PC-3 (cell line): Measurements from ENCODE around the gene FLNB. TPM values are rescaled to one million over a fixed set of nuclear protein-coding genes. Genes with fewer than 3 reads are reported as not detected.

Experiments
- ATAC-seq: fragments of 200-7000 bp; cut with Tn5 transposase; 2 replicates; pipeline ENCODE4 v1.9.1; 2020; ENCODE audit warnings: mild to moderate bottlenecking, moderate library complexity
- BruUV-seq: library from RNA; stranded (reverse); fragments of 400-500 nt; replicated peaks from 2 replicates; lab custom pipeline; 2021; lab: Mats Ljungman, UMichigan
- CTCF ChIA-PET: fragments of 300-600 bp; sonication (Branson Sonifier 250); formaldehyde crosslinking; loops from one replicate; lab custom pipeline; 2022; ENCODE audit warnings: antibody characterized with exemption; lab: Charles Lee
- POLR2A ChIA-PET: fragments of 300-600 bp; sonication (Branson Sonifier 250); formaldehyde crosslinking; loops from one replicate; lab custom pipeline; 2022; ENCODE audit warnings: antibody characterized with exemption; ENCODE audit not compliant: unreplicated experiment; lab: Charles Lee
- DNase-seq: peaks from one replicate; pipeline ENCODE4 v3.0.0-alpha.2; 2015
- H2AFZ ChIP-seq: fragments of 300-600 bp; sonication (generic); 2 replicates; pipeline ENCODE4 v1.6.0; 2016; ENCODE audit warnings: antibody characterized with exemption, low read length
- H3F3A ChIP-seq: fragments of 300-600 bp; sonication (generic); one replicate; pipeline ENCODE4 v1.6.0; 2017; ENCODE audit warnings: antibody characterized with exemption, low read length, control low read depth, mild to moderate bottlenecking; ENCODE audit not compliant: unreplicated experiment
- H3K27ac ChIP-seq: fragments of 300-600 bp; sonication (generic); 2 replicates; pipeline ENCODE4 v1.5.1; 2016; ENCODE audit warnings: mild to moderate bottlenecking, low read length
- H3K27me3 ChIP-seq: fragments of 300-600 bp; sonication (generic); 2 replicates; pipeline ENCODE4 v1.6.1; 2016; ENCODE audit warnings: low read length, mixed read lengths
- H3K36me3 ChIP-seq: fragments of 300-600 bp; sonication (generic); 2 replicates; pipeline ENCODE4 v1.6.1; 2016; ENCODE audit warnings: low read depth, mixed run types, low read length, mixed read lengths
- H3K4me1 ChIP-seq: fragments of 300-600 bp; sonication (generic); 2 replicates; pipeline ENCODE4 v1.5.1; 2016; ENCODE audit warnings: low read length; ENCODE audit not compliant: insufficient read depth
- H3K4me2 ChIP-seq: fragments of 300-600 bp; sonication (generic); 2 replicates; pipeline ENCODE4 v1.6.0; 2016; ENCODE audit warnings: low read length
- H3K4me3 ChIP-seq: fragments of 300-600 bp; sonication (generic); 2 replicates; pipeline ENCODE4 v1.5.1; 2016; ENCODE audit warnings: mild to moderate bottlenecking, low read length, mixed read lengths
- H3K79me2 ChIP-seq: fragments of 300-600 bp; sonication (generic); 2 replicates; pipeline ENCODE4 v1.6.1; 2017; ENCODE audit warnings: low read length, mixed read lengths
- H3K9ac ChIP-seq: fragments of 300-600 bp; sonication (generic); 2 replicates; pipeline ENCODE4 v1.6.0; 2016; ENCODE audit warnings: mild to moderate bottlenecking, low read length
- H3K9me2 ChIP-seq: fragments of 300-600 bp; sonication (generic); replicated peaks from 2 replicates; pipeline ENCODE4 v1.6.1; 2016; ENCODE audit warnings: mixed run types, low read length, mixed read lengths
- H3K9me3 ChIP-seq: fragments of 300-600 bp; sonication (generic); 2 replicates; pipeline ENCODE4 v1.6.1; 2016; ENCODE audit warnings: low read length, mixed read lengths
- H4K20me1 ChIP-seq: fragments of 300-600 bp; sonication (generic); 2 replicates; pipeline ENCODE4 v1.6.1; 2016; ENCODE audit warnings: low read length, mixed read lengths
- CTCF ChIP-seq: fragments of 300-600 bp; sonication (generic); conservative IDR thresholded peaks from 2 replicates; pipeline ENCODE4 v1.5.1; 2017; ENCODE audit warnings: antibody characterized with exemption, low read depth, mild to moderate bottlenecking, low read length
- EZH2 ChIP-seq: fragments of 300-600 bp; sonication (generic); IDR thresholded peaks from one replicate; pipeline ENCODE4 v1.6.1; 2017; ENCODE audit warnings: antibody characterized with exemption, mild to moderate bottlenecking, low read length; ENCODE audit not compliant: unreplicated experiment
- EZH2phosphoT487 ChIP-seq: fragments of 300-600 bp; sonication (generic); IDR thresholded peaks from 2 replicates; pipeline ENCODE4 v1.6.1; 2018; ENCODE audit warnings: mild to moderate bottlenecking, antibody characterized with exemption, low read length, borderline replicate concordance
- intact Hi-C: fragments of 100-400 bp; cut with micrococcal nuclease; formaldehyde crosslinking; loops from 2 replicates; pipeline ENCODE4 v1.9.0; 2023
- total RNA-seq: library from RNA; depleted of rRNA; stranded (reverse); fragments of >200 nt; gene quantifications from 2 replicates; pipeline ENCODE4 v1.2.3, GENCODE V29; 2014

FLNB gene
- total RNA-seq, 1 experiment from 2014 or later, result 505 TPM

GRCh38 chr3:58190882-58191281 is 182.7 kb downstream of the FLNB start:
- intact Hi-C loops, result no loop called here
- Histone ChIP-seq H2AFZ (no peak overlapping the region), H3K27me3 (no peaks in the 10 kb centered on the region), H3K9me3 (no peaks in the 10 kb centered on the region), H3K36me3 (no peaks in the 10 kb centered on the region), H3K79me2 (no peaks in the 10 kb centered on the region), H3K4me2 (no peak overlapping the region), H3K4me3 (no peak overlapping the region), H3K9ac (no peak overlapping the region), H3K27ac (no peak overlapping the region), H3K9me2 (no peaks in the 10 kb centered on the region), H4K20me1 (no peaks in the 10 kb centered on the region), H3K4me1 (peaks cover 21% of the 10 kb centered on the region), H3F3A (no peaks in the 10 kb centered on the region)
- no peak for TF ChIP-seq CTCF
- no peak for TF ChIP-seq EZH2phosphoT487
- POLR2A ChIA-PET, result no interaction called here
- ATAC-seq, result no peak
- no peak for DNase-seq
- BruUV-seq, result no TSS peak
- CTCF ChIA-PET, result interaction anchor here (4.8 kb wide), 1 partner anchor 115 kb away, joined by 35 read pairs; the partner anchor contains the start of genes HTD2 and RPP14

- ChIA-PET CTCF (no interaction called here), POLR2A (no interaction called here)
Observed at GRCh38 chr3:58191361-58191991, 183.3 kb downstream of the FLNB start.

More at GRCh38 chr3:58191361-58191991, 183.3 kb downstream of the FLNB start:
- Histone ChIP-seq H3K4me3 (no peak overlapping the region), H3K27me3 (no peaks in the 10 kb centered on the region), H3K4me2 (no peak overlapping the region), H3K9ac (no peak overlapping the region), H3K27ac (no peak overlapping the region), H4K20me1 (no peaks in the 10 kb centered on the region), H3K79me2 (no peaks in the 10 kb centered on the region), H3F3A (no peaks in the 10 kb centered on the region), H3K9me2 (no peaks in the 10 kb centered on the region), H2AFZ (no peak overlapping the region), H3K36me3 (no peaks in the 10 kb centered on the region), H3K4me1 (peaks cover 21% of the 10 kb centered on the region), H3K9me3 (no peaks in the 10 kb centered on the region)
- intact Hi-C loops, result no loop called here
- no TSS peak for BruUV-seq
- no peak for DNase-seq
- TF ChIP-seq EZH2 (no peak), EZH2phosphoT487 (no peak), CTCF (no peak)
- ATAC-seq, result no peak
